SW 1271 (cell line): Measurements from ENCODE around the gene MDH1B.
"Not testable (repeated sequence)": the region's sequence is repeated elsewhere in the genome, so short reads cannot be mapped to it uniquely, and the experiment has no call there.

Source experiments
- DNase-seq, 2 experiments: peaks; one replicate each; lab custom pipeline; 2025; lab: John Stamatoyannopoulos, UW

Gene MDH1B

GRCh38 chr2:206765242-206766056 lies at the start of gene MDH1B, which contains the start of gene FASTKD2:
TSS of gene MDH1B (minus strand) at chr2:206765328. CDS start at chr2:206765271, 57 bp downstream.
TSS of gene FASTKD2 (plus strand) at chr2:206765606. CDS start at chr2:206766694, 1,088 bp downstream.
- peak; percentile 80 to 93 for DNase-seq

- no peak for DNase-seq
Measured at GRCh38 chr2:206814498-206814897, 49.4 kb upstream of the MDH1B start.

- not testable (repeated sequence) for DNase-seq
Measured at GRCh38 chr2:206812471-206812870, 47.3 kb upstream of the MDH1B start.

- not testable (repeated sequence) for DNase-seq
Measured at GRCh38 chr2:206807624-206808023, 42.5 kb upstream of the MDH1B start.

GRCh38 chr2:206805887-206806607 lies 40.9 kb upstream of the MDH1B start:
- no peak for DNase-seq

- no peak for DNase-seq
Measured at GRCh38 chr2:206804326-206804725, 39.2 kb upstream of the MDH1B start.

- DNase-seq = no peak
Measured at GRCh38 chr2:206802654-206803514, 37.8 kb upstream of the MDH1B start.

- no peak for DNase-seq
Measured at GRCh38 chr2:206801418-206802189, 36.5 kb upstream of the MDH1B start.

- peak in 1 of 2 experiments; percentile 39 for DNase-seq
Measured at GRCh38 chr2:206800506-206801417, 35.6 kb upstream of the MDH1B start.

GRCh38 chr2:206799083-206799482 lies 34.0 kb upstream of the MDH1B start:
- no peak for DNase-seq

- DNase-seq = no peak
Measured at GRCh38 chr2:206798000-206798399, 32.9 kb upstream of the MDH1B start.

- no peak for DNase-seq
Measured at GRCh38 chr2:206797376-206797775, 32.2 kb upstream of the MDH1B start.

GRCh38 chr2:206792645-206793044 lies 27.5 kb upstream of the MDH1B start:
- no peak for DNase-seq

- DNase-seq = no peak
Measured at GRCh38 chr2:206790311-206790935, 25.3 kb upstream of the MDH1B start.

GRCh38 chr2:206784559-206785353 lies 19.6 kb upstream of the MDH1B start:
- DNase-seq = no peak

- no peak for DNase-seq
Measured at GRCh38 chr2:206783718-206784117, 18.6 kb upstream of the MDH1B start.

- no peak for DNase-seq
Measured at GRCh38 chr2:206780671-206781070, 15.5 kb upstream of the MDH1B start.

- DNase-seq = no peak
Measured at GRCh38 chr2:206776432-206776831, 11.3 kb upstream of the MDH1B start.

- DNase-seq = no peak
Measured at GRCh38 chr2:206774871-206775270, 9.7 kb upstream of the MDH1B start.
